Measurements from ENCODE around the gene CCM2L.

- no peak for TF ChIP-seq EZH2 (IDR thresholded peaks at IDR 0.05; ENCODE audit: insufficient read depth, low read length)
- no peak for TF ChIP-seq CTCF (IDR thresholded peaks at IDR 0.05; ENCODE audit: insufficient read depth, low read depth, low read length)
Observed at GRCh38 chr20:31963889-31964288, 46.3 kb upstream of the CCM2L start.

Data from astrocyte (in vitro differentiated cells and primary cell).